ENCODE data around the gene SMC6. TPM values are rescaled to one million over a fixed set of nuclear protein-coding genes. Genes with fewer than 3 reads are reported as not detected.

The SMC6 gene
- total RNA-seq, 1 donor from 2014 or later, result 33.6 TPM

DNA sequence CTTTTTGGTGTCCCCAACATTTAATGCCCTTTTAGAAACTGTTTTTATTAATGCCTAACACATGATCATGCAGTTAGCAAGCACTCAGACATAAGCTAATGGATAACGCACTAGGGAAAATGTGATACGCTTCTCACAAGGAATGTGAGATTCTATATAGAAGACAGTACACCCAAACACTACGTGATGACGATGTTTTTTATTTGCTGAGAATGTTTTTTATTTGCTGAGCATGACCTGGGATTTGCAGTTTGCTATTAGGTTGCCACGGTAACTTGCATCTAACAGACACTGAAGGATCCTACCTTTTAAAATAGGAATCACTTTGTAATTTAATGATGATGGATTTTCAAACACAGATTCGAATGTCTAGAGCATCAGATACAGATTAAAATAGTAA lies 4.9 kb downstream of the SMC6 start:
- Mint-ChIP-seq H3K36me3 (ENCODE audit: low read depth) (peaks cover 2% of the 10 kb centered on the region), H3K9me3 (no peaks in the 10 kb centered on the region), H3K4me1 (peaks cover 22% of the 10 kb centered on the region), H3K27me3 (ENCODE audit: low read depth) (no peaks in the 10 kb centered on the region), H3K27ac (ENCODE audit: unreplicated experiment) (no peak overlapping the region), H3K4me3 (no peak overlapping the region)
- DNase-seq (ENCODE audit: low read depth, low spot score), result no peak
- TF ChIP-seq, protein P1, sequence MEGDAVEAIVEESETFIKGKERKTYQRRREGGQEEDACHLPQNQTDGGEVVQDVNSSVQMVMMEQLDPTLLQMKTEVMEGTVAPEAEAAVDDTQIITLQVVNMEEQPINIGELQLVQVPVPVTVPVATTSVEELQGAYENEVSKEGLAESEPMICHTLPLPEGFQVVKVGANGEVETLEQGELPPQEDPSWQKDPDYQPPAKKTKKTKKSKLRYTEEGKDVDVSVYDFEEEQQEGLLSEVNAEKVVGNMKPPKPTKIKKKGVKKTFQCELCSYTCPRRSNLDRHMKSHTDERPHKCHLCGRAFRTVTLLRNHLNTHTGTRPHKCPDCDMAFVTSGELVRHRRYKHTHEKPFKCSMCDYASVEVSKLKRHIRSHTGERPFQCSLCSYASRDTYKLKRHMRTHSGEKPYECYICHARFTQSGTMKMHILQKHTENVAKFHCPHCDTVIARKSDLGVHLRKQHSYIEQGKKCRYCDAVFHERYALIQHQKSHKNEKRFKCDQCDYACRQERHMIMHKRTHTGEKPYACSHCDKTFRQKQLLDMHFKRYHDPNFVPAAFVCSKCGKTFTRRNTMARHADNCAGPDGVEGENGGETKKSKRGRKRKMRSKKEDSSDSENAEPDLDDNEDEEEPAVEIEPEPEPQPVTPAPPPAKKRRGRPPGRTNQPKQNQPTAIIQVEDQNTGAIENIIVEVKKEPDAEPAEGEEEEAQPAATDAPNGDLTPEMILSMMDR (conservative IDR thresholded peaks at IDR 0.05), result no peak

DNA sequence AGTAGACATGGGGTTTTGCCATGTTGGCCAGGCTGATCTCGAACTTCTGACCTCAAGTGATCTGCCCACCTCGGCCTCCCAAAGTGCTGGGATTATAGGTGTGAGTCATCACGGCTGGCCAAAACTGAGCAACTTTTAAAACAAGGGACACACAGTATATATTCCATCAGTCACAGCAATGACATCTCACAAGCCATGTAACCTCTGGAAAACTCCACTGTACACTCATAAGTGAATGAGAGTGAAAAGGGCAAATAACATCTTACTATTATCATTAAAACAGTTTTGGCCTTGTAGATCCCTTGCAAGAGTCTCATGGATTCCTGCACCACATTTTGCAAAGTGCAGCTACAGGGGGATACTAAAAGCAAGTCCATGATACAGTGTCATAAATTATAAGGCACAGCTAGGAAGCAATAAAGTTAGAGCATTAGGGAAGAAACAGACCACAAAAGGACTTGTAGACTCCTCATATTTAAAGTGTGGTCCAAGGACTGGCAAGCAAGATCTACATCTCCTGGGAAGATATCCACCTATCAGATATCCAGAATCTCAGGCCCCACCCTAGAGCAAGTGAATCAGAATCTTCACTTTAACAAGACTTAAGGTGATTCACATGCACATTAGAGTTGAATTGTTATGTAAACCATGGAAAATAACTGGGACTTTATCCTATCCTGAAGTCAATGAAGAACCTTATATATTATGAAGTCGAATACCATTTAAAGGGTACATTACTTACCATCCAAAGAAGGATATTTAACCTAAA lies 5.7 kb downstream of the SMC6 start:
- no peak for DNase-seq (ENCODE audit: low read depth, low spot score)
- Mint-ChIP-seq H3K27ac (ENCODE audit: unreplicated experiment) (no peak overlapping the region), H3K4me1 (peaks cover 20% of the 10 kb centered on the region), H3K27me3 (ENCODE audit: low read depth) (no peaks in the 10 kb centered on the region), H3K4me3 (no peak overlapping the region), H3K36me3 (ENCODE audit: low read depth) (peaks cover 2% of the 10 kb centered on the region), H3K9me3 (no peaks in the 10 kb centered on the region)
- TF ChIP-seq, protein P1 (conservative IDR thresholded peaks at IDR 0.05), result no peak

DNA sequence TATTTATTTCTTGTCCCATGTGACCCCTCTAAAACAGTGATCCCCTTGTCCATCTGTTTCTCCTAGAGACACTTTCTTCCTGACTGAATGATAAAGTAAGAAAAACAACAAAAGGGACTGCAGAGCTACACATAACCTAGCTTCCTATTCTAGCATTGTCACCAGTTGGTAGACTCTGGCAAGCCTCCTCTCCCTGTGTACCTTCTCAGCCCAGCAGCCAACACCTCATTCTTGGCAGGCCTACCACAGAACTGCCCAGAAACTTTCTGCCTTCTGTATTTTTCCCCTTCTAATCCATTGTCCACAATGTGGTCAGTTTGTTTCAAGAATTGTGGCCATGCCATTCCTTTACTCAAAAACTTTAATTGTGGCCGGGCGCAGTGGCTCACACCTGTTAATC lies 13.4 kb downstream of the SMC6 start:
- DNase-seq (ENCODE audit: low read depth, low spot score), result no peak
- H3K4me3 Mint-ChIP-seq, result no peak overlapping the region
- no peaks in the 10 kb centered on the region for H3K9me3 Mint-ChIP-seq
- no peak overlapping the region for H3K27ac Mint-ChIP-seq (ENCODE audit: unreplicated experiment)
- H3K4me1 Mint-ChIP-seq, result no peaks in the 10 kb centered on the region
- no peaks in the 10 kb centered on the region for H3K27me3 Mint-ChIP-seq (ENCODE audit: low read depth)
- TF ChIP-seq, protein P1 (conservative IDR thresholded peaks at IDR 0.05), result no peak
- H3K36me3 Mint-ChIP-seq (ENCODE audit: low read depth), result peaks cover 18% of the 10 kb centered on the region

GRCh38 chr2:17736989-17737388 lies 16.6 kb downstream of the SMC6 start:
- H3K27ac Mint-ChIP-seq (ENCODE audit: unreplicated experiment), result no peak overlapping the region
- TF ChIP-seq, protein P1 (conservative IDR thresholded peaks at IDR 0.05), result no peak

DNA sequence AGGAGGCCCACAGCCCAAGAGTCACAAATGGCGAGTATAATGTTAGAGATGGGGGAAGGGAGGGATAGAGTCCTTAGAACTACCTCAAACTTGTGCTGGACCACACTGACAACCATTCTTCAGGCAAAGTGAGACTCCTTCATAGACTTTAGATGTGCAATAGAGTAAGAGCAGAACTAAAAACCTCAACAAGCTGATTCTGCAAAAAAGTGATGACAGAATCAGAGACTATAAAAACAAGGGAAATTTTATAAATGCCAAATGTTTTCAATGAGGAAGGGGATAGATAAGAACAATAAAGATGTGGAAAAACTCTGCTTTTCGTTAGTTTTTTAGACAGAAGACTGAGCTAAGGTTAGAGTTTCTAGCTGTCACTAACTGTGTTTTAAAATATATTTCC lies 17.7 kb downstream of the SMC6 start:
- TF ChIP-seq, protein P1 (conservative IDR thresholded peaks at IDR 0.05), result no peak
- no peak overlapping the region for H3K4me3 Mint-ChIP-seq
- H3K27ac Mint-ChIP-seq (ENCODE audit: unreplicated experiment), result no peak overlapping the region
- H3K9me3 Mint-ChIP-seq, result no peaks in the 10 kb centered on the region
- H3K4me1 Mint-ChIP-seq, result no peaks in the 10 kb centered on the region
- peaks cover 16% of the 10 kb centered on the region for H3K36me3 Mint-ChIP-seq (ENCODE audit: low read depth)
- no peak for DNase-seq (ENCODE audit: low read depth, low spot score)
- H3K27me3 Mint-ChIP-seq (ENCODE audit: low read depth), result no peaks in the 10 kb centered on the region

More at GRCh38 chr2:17736989-17737388, 16.6 kb downstream of the SMC6 start:
- no peaks in the 10 kb centered on the region for H3K9me3 Mint-ChIP-seq
- no peak for DNase-seq (ENCODE audit: low read depth, low spot score)
- H3K4me1 Mint-ChIP-seq, result no peaks in the 10 kb centered on the region
- H3K27me3 Mint-ChIP-seq (ENCODE audit: low read depth), result no peaks in the 10 kb centered on the region
- H3K4me3 Mint-ChIP-seq, result no peak overlapping the region
- H3K36me3 Mint-ChIP-seq (ENCODE audit: low read depth), result peaks cover 16% of the 10 kb centered on the region
